A549 treated with dexamethasone at 1 μM for 4 hours (cell line): ENCODE results near the gene TNP1. TPM values are rescaled to one million over a fixed set of nuclear protein-coding genes. Genes with fewer than 3 reads are reported as not detected.

Experiments used
- total RNA-seq: library from RNA; stranded (reverse); fragments of 200-300 nt; extraction: Qiagen RNA extraction; gene quantifications from 5 replicates; pipeline ENCODE4 v1.2.3, GENCODE V29; 2022

The TNP1 gene, protein sequence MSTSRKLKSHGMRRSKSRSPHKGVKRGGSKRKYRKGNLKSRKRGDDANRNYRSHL
- total RNA-seq: not detected in 5 replicates

DNA sequence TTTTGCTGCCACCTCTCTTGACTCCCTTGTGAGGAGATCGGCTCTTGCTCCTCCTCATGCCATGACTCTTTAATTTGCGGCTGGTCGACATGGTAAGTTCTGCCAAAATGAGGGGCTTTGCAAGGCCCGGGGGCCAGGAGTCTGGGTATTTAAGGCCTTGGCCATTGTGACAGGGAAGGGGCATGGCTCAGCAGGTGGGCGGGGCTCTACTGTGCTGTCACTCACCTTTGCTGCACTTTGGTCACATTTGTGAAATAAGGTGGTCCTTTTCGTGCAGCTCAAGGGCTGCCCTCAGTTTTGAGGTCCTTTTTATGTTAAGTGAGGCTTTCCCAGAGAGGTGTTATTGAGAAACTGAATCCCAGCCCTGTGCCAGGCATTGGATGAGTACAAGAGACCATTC is at the start of gene TNP1:
Gene TNP1 (minus strand): TSS at position 121 of the 400 bp plus-strand sequence. CDS start 30 bp downstream, at position 91.

Other genes starting within 250 kb of the TNP1 start
- 69.4 to 100.0 TPM (median 96.6 TPM) in 5 replicates for gene IGFBP2, start 226.6 kb downstream of the TNP1 start, total RNA-seq
- 0.18 to 0.27 TPM (median 0.23 TPM) in 5 replicates for gene IGFBP5, start 164.5 kb downstream of the TNP1 start, total RNA-seq